Kidney glomerular epithelial cell (primary cell): ENCODE results near the gene KIAA0825.
A peak's percentile ranks its signal among the peaks of the same experiment; 100 is the strongest.

ENCODE experiments used
- DNase-seq: peaks from one replicate; lab custom pipeline; 2025; lab: John Stamatoyannopoulos, UW

The KIAA0825 gene

GRCh38 chr5:94308442-94308841, 310.0 kb downstream of the KIAA0825 start:
- DNase-seq: no peak

GRCh38 chr5:94304146-94304545, 314.3 kb downstream of the KIAA0825 start:
- no peak for DNase-seq

- no peak for DNase-seq
Measured at GRCh38 chr5:94288937-94289336, 329.5 kb downstream of the KIAA0825 start.

- no peak for DNase-seq
Measured at GRCh38 chr5:94285984-94286383, 332.4 kb downstream of the KIAA0825 start.

GRCh38 chr5:94283093-94283492, 335.3 kb downstream of the KIAA0825 start:
- DNase-seq: no peak

- DNase-seq: no peak
Measured at GRCh38 chr5:94281236-94281801, 337.1 kb downstream of the KIAA0825 start.

GRCh38 chr5:94276751-94277150, 341.7 kb downstream of the KIAA0825 start:
- DNase-seq: no peak

GRCh38 chr5:94276048-94276447, 342.4 kb downstream of the KIAA0825 start:
- no peak for DNase-seq

GRCh38 chr5:94274707-94275106, 343.7 kb downstream of the KIAA0825 start:
- DNase-seq: no peak

GRCh38 chr5:94268226-94268625, 350.2 kb downstream of the KIAA0825 start:
- no peak for DNase-seq

GRCh38 chr5:94267350-94267899, 351.0 kb downstream of the KIAA0825 start:
- DNase-seq: no peak

GRCh38 chr5:94266170-94266569, 352.2 kb downstream of the KIAA0825 start:
- no peak for DNase-seq

- no peak for DNase-seq
Measured at GRCh38 chr5:94263068-94263467, 355.3 kb downstream of the KIAA0825 start.

- no peak for DNase-seq
Measured at GRCh38 chr5:94260096-94260495, 358.3 kb downstream of the KIAA0825 start.

- DNase-seq: no peak
Measured at GRCh38 chr5:94254214-94254613, 364.2 kb downstream of the KIAA0825 start.

- no peak for DNase-seq
Measured at GRCh38 chr5:94250985-94251384, 367.4 kb downstream of the KIAA0825 start.

GRCh38 chr5:94249430-94249829, 369.0 kb downstream of the KIAA0825 start:
- no peak for DNase-seq

GRCh38 chr5:94248175-94248875, 370.1 kb downstream of the KIAA0825 start:
- no peak for DNase-seq

GRCh38 chr5:94245608-94246007, 372.8 kb downstream of the KIAA0825 start:
- no peak for DNase-seq

GRCh38 chr5:94244921-94245320, 373.5 kb downstream of the KIAA0825 start:
- DNase-seq: no peak

- DNase-seq: no peak
Measured at GRCh38 chr5:94243612-94244011, 374.8 kb downstream of the KIAA0825 start.

GRCh38 chr5:94240993-94241651, 377.3 kb downstream of the KIAA0825 start:
- DNase-seq: peak; percentile 47

GRCh38 chr5:94240596-94240992, 377.8 kb downstream of the KIAA0825 start:
- DNase-seq: no peak
